Keratinocyte (primary cell): ENCODE measurements around the gene MATN4.

Source experiments
- EZH2 ChIP-seq: IDR thresholded peaks from one replicate; pipeline ENCODE4 v1.6.1; 2012; ENCODE audit warnings: inconsistent platforms, mild to moderate bottlenecking, low read length, moderate library complexity
- TF ChIP-seq, protein P1 (sequence below), 3 experiments: IDR thresholded peaks in 1 of 3; conservative IDR thresholded peaks in 1 of 3; optimal IDR thresholded peaks in 1 of 3; 2 replicates in 2 of 3; 3 replicates in 1 of 3; pipeline versions ENCODE3 to v1.5.1; 2011; ENCODE audit warnings: low read length in 3 of 3, mild to moderate bottlenecking in 3 of 3, moderate library complexity in 2 of 3, control low read depth in 1 of 3, inconsistent platforms in 1 of 3; ENCODE audit not compliant: insufficient read depth in 2 of 3; ENCODE audit errors: extremely low read depth in 1 of 3

DNA sequence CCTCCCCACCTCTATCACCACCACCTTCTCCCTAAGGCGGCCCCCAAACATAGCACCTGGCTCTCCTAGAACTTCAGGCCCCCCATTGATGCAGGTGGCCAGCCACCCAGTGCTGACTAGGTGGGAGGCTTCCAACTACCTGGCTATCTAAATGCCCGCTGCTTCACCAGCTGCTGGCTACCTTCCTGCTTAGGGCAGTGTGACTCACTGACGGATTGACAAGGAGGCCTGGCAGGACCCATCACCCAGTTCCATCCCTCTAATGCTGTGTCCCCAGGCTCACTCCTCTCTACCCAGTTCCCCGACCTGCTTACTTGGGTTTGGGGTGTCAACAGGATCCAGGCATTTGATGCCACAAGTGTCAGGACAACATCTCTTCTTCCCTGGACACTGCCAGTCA lies 54.8 kb downstream of the MATN4 start:
- TF ChIP-seq, protein P1, sequence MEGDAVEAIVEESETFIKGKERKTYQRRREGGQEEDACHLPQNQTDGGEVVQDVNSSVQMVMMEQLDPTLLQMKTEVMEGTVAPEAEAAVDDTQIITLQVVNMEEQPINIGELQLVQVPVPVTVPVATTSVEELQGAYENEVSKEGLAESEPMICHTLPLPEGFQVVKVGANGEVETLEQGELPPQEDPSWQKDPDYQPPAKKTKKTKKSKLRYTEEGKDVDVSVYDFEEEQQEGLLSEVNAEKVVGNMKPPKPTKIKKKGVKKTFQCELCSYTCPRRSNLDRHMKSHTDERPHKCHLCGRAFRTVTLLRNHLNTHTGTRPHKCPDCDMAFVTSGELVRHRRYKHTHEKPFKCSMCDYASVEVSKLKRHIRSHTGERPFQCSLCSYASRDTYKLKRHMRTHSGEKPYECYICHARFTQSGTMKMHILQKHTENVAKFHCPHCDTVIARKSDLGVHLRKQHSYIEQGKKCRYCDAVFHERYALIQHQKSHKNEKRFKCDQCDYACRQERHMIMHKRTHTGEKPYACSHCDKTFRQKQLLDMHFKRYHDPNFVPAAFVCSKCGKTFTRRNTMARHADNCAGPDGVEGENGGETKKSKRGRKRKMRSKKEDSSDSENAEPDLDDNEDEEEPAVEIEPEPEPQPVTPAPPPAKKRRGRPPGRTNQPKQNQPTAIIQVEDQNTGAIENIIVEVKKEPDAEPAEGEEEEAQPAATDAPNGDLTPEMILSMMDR (optimal IDR thresholded peaks at IDR 0.05 in 1 of 3, IDR thresholded peaks at IDR 0.05 in 1 of 3, conservative IDR thresholded peaks at IDR 0.05 in 1 of 3; ENCODE audit: extremely low read depth in 1 of 3, insufficient read depth in 2 of 3, low read length in 3 of 3) = no peak
- TF ChIP-seq EZH2 = no peak
